ENCODE data around the gene DGCR8.

The DGCR8 gene

GRCh38 chr22:20140521-20140964 is 60.5 kb downstream of the DGCR8 start:
- DNase-seq: no peak

- no peak for DNase-seq
These were observed 61.4 kb downstream of the DGCR8 start for GRCh38 chr22:20141186-20142077.

- no peak for DNase-seq
These were observed 62.9 kb downstream of the DGCR8 start for GRCh38 chr22:20142711-20143621.

GRCh38 chr22:20143883-20144665 is 64.0 kb downstream of the DGCR8 start:
- DNase-seq: no peak

GRCh38 chr22:20145206-20145831 is 65.3 kb downstream of the DGCR8 start:
- no peak for DNase-seq

- DNase-seq: no peak
These were observed 65.8 kb downstream of the DGCR8 start for GRCh38 chr22:20145832-20146223.

- no peak for DNase-seq
These were observed 66.7 kb downstream of the DGCR8 start for GRCh38 chr22:20146777-20147176.

- DNase-seq: no peak
These were observed 67.4 kb downstream of the DGCR8 start for GRCh38 chr22:20147237-20147988.

- no peak for DNase-seq
These were observed 68.4 kb downstream of the DGCR8 start for GRCh38 chr22:20148414-20148813.

- no peak for DNase-seq
These were observed 69.5 kb downstream of the DGCR8 start for GRCh38 chr22:20149257-20150250.

- DNase-seq: no peak
These were observed 70.6 kb downstream of the DGCR8 start, which contains the start of gene CCDC188 for GRCh38 chr22:20150381-20151275. TSS of gene CCDC188 (minus strand) at chr22:20151055. CDS start at chr22:20150986, 69 bp downstream.

- no peak for DNase-seq
These were observed 71.2 kb downstream of the DGCR8 start for GRCh38 chr22:20151276-20151588.

GRCh38 chr22:20152464-20152890 is 72.4 kb downstream of the DGCR8 start:
- DNase-seq: no peak

GRCh38 chr22:20153945-20154344 is 73.9 kb downstream of the DGCR8 start:
- DNase-seq: no peak

GRCh38 chr22:20154602-20155187 is 74.7 kb downstream of the DGCR8 start:
- DNase-seq: no peak

GRCh38 chr22:20155330-20156041 is 75.4 kb downstream of the DGCR8 start:
- DNase-seq: no peak

GRCh38 chr22:20156042-20156389 is 76.0 kb downstream of the DGCR8 start:
- DNase-seq: no peak
